HG03457 (cell line): ENCODE results near the gene BSN.
"Not testable (repeated sequence)": the region's sequence is repeated elsewhere in the genome, so short reads cannot be mapped to it uniquely, and the experiment has no call there.

Experiments
- ATAC-seq: cut with Tn5 transposase; IDR thresholded peaks from one replicate; pipeline ENCODE4 v1.9.1; 2021; ENCODE audit warnings: moderate number of reproducible peaks; ENCODE audit not compliant: unreplicated experiment

BSN gene

GRCh38 chr3:49689908-49690624, 135.8 kb downstream of the BSN start:
- not testable (repeated sequence) for ATAC-seq

- not testable (repeated sequence) for ATAC-seq
These were observed 136.6 kb downstream of the BSN start for GRCh38 chr3:49690856-49691255.

GRCh38 chr3:49691481-49691880, 137.2 kb downstream of the BSN start:
- not testable (repeated sequence) for ATAC-seq

- not testable (repeated sequence) for ATAC-seq
These were observed 140.3 kb downstream of the BSN start for GRCh38 chr3:49694409-49695070.

- not testable (repeated sequence) for ATAC-seq
These were observed 141.2 kb downstream of the BSN start for GRCh38 chr3:49695350-49696015.

GRCh38 chr3:49699281-49699979, 145.2 kb downstream of the BSN start:
- no peak for ATAC-seq

- ATAC-seq: no peak
These were observed 145.7 kb downstream of the BSN start for GRCh38 chr3:49700014-49700413.

GRCh38 chr3:49700453-49701128, 146.3 kb downstream of the BSN start:
- no peak for ATAC-seq

GRCh38 chr3:49701388-49702077, 147.3 kb downstream of the BSN start:
- ATAC-seq: no peak

GRCh38 chr3:49702672-49703071, 148.4 kb downstream of the BSN start:
- ATAC-seq: no peak

GRCh38 chr3:49703443-49703927, 149.2 kb downstream of the BSN start:
- no peak for ATAC-seq

GRCh38 chr3:49703956-49704355, 149.7 kb downstream of the BSN start:
- ATAC-seq: no peak

GRCh38 chr3:49704629-49705028, 150.4 kb downstream of the BSN start:
- ATAC-seq: no peak

GRCh38 chr3:49705390-49705960, 151.2 kb downstream of the BSN start:
- ATAC-seq: no peak

- no peak for ATAC-seq
These were observed 152.3 kb downstream of the BSN start for GRCh38 chr3:49706456-49707112.

- ATAC-seq: no peak
These were observed 152.8 kb downstream of the BSN start for GRCh38 chr3:49707113-49707480.

GRCh38 chr3:49709852-49710251, 155.6 kb downstream of the BSN start:
- ATAC-seq: no peak

- ATAC-seq: no peak
These were observed 157.2 kb downstream of the BSN start for GRCh38 chr3:49711489-49711888.

GRCh38 chr3:49712166-49712565, 157.9 kb downstream of the BSN start:
- ATAC-seq: no peak
